SK-N-SH treated with all-trans-retinoic acid at 6 μM for 48 hours (cell line): ENCODE measurements around the gene BCL7B.
"Not testable (repeated sequence)": the region's sequence is repeated elsewhere in the genome, so short reads cannot be mapped to it uniquely, and the experiment has no call there.

Source experiments
- ATAC-seq: fragments of 200-7000 bp; cut with Tn5 transposase; 3 replicates; pipeline ENCODE4 v1.9.1; 2020; ENCODE audit warnings: mild to moderate bottlenecking, moderate library complexity
- ARNTL ChIP-seq: fragments of 450-650 bp; formaldehyde crosslinking; IDR thresholded peaks from 2 replicates; pipeline ENCODE4 v1.5.0; 2020; ENCODE audit warnings: low read depth, mild to moderate bottlenecking, moderate library complexity, borderline replicate concordance
- BACH2 ChIP-seq: fragments of 250-450 bp; sonication (Bioruptor Pico); IDR thresholded peaks from 2 replicates; pipeline ENCODE4 v1.9.0; 2021; ENCODE audit warnings: mild to moderate bottlenecking, borderline replicate concordance
- CSDC2 ChIP-seq: fragments of 250-450 bp; sonication (Bioruptor Pico); IDR thresholded peaks from 2 replicates; pipeline ENCODE4 v1.5.0; 2020; ENCODE audit warnings: mild to moderate bottlenecking, moderate library complexity
- CSRNP3 ChIP-seq: fragments of 250-450 bp; sonication (Bioruptor Pico); IDR thresholded peaks from 2 replicates; pipeline ENCODE4 v1.5.1; 2021; ENCODE audit warnings: mild to moderate bottlenecking, moderate library complexity
- ESRRG ChIP-seq: fragments of 250-450 bp; sonication (Bioruptor Pico); IDR thresholded peaks from 2 replicates; pipeline ENCODE4 v1.6.1; 2021; ENCODE audit warnings: mild to moderate bottlenecking
- GLIS3 ChIP-seq: fragments of 250-450 bp; sonication (Bioruptor Pico); IDR thresholded peaks from 2 replicates; pipeline ENCODE4 v1.5.0; 2020; ENCODE audit warnings: mild to moderate bottlenecking, moderate library complexity
- OSR1 ChIP-seq: fragments of 250-450 bp; sonication (Bioruptor Pico); IDR thresholded peaks from 2 replicates; pipeline ENCODE4 v1.8.0; 2022; ENCODE audit warnings: moderate library complexity, mild to moderate bottlenecking, inconsistent platforms
- PPARA ChIP-seq: fragments of 250-450 bp; sonication (Bioruptor Pico); IDR thresholded peaks from 2 replicates; pipeline ENCODE4 v1.5.0; 2020; ENCODE audit warnings: mild to moderate bottlenecking, borderline replicate concordance
- RARB ChIP-seq: fragments of 250-450 bp; sonication (Bioruptor Pico); IDR thresholded peaks from 2 replicates; pipeline ENCODE4 v1.8.0; 2021; ENCODE audit warnings: mild to moderate bottlenecking, moderate library complexity
- TCF4 ChIP-seq: fragments of 250-450 bp; sonication (Bioruptor Pico); IDR thresholded peaks from 2 replicates; pipeline ENCODE4 v1.8.0; 2021; ENCODE audit warnings: mild to moderate bottlenecking, moderate library complexity, borderline replicate concordance
- ZC3H10 ChIP-seq: fragments of 250-450 bp; sonication (Bioruptor Pico); IDR thresholded peaks from 2 replicates; pipeline ENCODE4 v1.5.1; 2021; ENCODE audit warnings: mild to moderate bottlenecking, moderate library complexity
- ZFP3 ChIP-seq: fragments of 250-450 bp; sonication (Bioruptor Pico); IDR thresholded peaks from 2 replicates; pipeline ENCODE4 v1.5.0; 2020; ENCODE audit warnings: mild to moderate bottlenecking, moderate library complexity
- ZNF70 ChIP-seq: fragments of 450-650 bp; formaldehyde crosslinking; IDR thresholded peaks from 2 replicates; pipeline ENCODE4 v1.5.0; 2020; ENCODE audit warnings: mild to moderate bottlenecking, moderate library complexity
- TF ChIP-seq, protein P1 (sequence below): fragments of 250-450 bp; sonication (Bioruptor Pico); IDR thresholded peaks from 2 replicates; pipeline ENCODE4 v1.8.0; 2020; ENCODE audit warnings: mild to moderate bottlenecking, moderate library complexity, borderline replicate concordance
- TF ChIP-seq, protein P2 (sequence below): fragments of 250-450 bp; sonication (Bioruptor Pico); IDR thresholded peaks from 2 replicates; pipeline ENCODE4 v1.5.0; 2020; ENCODE audit warnings: mild to moderate bottlenecking, moderate library complexity

Gene BCL7B

GRCh38 chr7:73539709-73540108, 17.8 kb downstream of the BCL7B start:
- ATAC-seq: no peak
- TF ChIP-seq ZNF70 (no peak), CSRNP3 (CRISPR knock-in tag) (no peak), RARB (CRISPR knock-in tag) (no peak), BACH2 (CRISPR knock-in tag) (no peak), TCF4 (no peak), PPARA (CRISPR knock-in tag) (no peak), ARNTL (no peak), OSR1 (CRISPR knock-in tag) (no peak), ZC3H10 (CRISPR knock-in tag) (no peak)
- TF ChIP-seq, protein P1, sequence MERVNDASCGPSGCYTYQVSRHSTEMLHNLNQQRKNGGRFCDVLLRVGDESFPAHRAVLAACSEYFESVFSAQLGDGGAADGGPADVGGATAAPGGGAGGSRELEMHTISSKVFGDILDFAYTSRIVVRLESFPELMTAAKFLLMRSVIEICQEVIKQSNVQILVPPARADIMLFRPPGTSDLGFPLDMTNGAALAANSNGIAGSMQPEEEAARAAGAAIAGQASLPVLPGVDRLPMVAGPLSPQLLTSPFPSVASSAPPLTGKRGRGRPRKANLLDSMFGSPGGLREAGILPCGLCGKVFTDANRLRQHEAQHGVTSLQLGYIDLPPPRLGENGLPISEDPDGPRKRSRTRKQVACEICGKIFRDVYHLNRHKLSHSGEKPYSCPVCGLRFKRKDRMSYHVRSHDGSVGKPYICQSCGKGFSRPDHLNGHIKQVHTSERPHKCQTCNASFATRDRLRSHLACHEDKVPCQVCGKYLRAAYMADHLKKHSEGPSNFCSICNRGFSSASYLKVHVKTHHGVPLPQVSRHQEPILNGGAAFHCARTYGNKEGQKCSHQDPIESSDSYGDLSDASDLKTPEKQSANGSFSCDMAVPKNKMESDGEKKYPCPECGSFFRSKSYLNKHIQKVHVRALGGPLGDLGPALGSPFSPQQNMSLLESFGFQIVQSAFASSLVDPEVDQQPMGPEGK (CRISPR knock-in tag): no peak
- TF ChIP-seq, protein P2, sequence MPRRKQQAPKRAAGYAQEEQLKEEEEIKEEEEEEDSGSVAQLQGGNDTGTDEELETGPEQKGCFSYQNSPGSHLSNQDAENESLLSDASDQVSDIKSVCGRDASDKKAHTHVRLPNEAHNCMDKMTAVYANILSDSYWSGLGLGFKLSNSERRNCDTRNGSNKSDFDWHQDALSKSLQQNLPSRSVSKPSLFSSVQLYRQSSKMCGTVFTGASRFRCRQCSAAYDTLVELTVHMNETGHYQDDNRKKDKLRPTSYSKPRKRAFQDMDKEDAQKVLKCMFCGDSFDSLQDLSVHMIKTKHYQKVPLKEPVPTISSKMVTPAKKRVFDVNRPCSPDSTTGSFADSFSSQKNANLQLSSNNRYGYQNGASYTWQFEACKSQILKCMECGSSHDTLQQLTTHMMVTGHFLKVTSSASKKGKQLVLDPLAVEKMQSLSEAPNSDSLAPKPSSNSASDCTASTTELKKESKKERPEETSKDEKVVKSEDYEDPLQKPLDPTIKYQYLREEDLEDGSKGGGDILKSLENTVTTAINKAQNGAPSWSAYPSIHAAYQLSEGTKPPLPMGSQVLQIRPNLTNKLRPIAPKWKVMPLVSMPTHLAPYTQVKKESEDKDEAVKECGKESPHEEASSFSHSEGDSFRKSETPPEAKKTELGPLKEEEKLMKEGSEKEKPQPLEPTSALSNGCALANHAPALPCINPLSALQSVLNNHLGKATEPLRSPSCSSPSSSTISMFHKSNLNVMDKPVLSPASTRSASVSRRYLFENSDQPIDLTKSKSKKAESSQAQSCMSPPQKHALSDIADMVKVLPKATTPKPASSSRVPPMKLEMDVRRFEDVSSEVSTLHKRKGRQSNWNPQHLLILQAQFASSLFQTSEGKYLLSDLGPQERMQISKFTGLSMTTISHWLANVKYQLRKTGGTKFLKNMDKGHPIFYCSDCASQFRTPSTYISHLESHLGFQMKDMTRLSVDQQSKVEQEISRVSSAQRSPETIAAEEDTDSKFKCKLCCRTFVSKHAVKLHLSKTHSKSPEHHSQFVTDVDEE: no peak

GRCh38 chr7:73538510-73538909, 19.0 kb downstream of the BCL7B start:
- ATAC-seq: not testable (repeated sequence)

- ATAC-seq: no peak; the same call in 2 of the 3 replicates
- TF ChIP-seq ESRRG (CRISPR knock-in tag): no peak
Measured at GRCh38 chr7:73537051-73537450, 20.4 kb downstream of the BCL7B start.

GRCh38 chr7:73536479-73536878, 21.0 kb downstream of the BCL7B start:
- TF ChIP-seq, protein P1 (CRISPR knock-in tag): no peak
- TF ChIP-seq, protein P2: no peak
- TF ChIP-seq OSR1 (CRISPR knock-in tag): no peak
- TF ChIP-seq PPARA (CRISPR knock-in tag): no peak
- TF ChIP-seq ZFP3 (CRISPR knock-in tag): no peak
- no peak for TF ChIP-seq ESRRG (CRISPR knock-in tag)
- TF ChIP-seq CSDC2 (CRISPR knock-in tag): no peak
- no peak for TF ChIP-seq RARB (CRISPR knock-in tag)
- no peak for TF ChIP-seq GLIS3
- no peak for TF ChIP-seq ZNF70
- TF ChIP-seq, all 23 proteins: peak for 0
- ATAC-seq: no peak

DNA sequence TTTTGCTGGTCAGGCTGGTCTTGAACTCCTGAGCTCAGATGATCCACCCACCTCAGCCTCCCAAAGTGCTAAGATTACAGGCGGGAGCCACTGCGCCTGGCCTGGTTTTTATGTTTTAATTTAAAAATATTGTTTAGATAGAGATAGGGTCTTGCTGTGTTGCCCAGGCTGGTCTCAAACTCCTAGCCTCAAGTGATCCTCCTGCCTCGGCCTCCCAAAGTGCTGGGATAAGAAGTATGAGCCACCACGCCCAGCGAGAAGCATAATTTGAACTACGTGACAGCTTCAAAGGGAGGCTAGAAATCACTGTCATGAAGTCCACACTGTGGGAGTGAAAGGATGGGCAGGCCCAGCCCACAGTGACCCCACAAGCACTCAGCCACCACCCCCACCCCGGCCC, 21.6 kb downstream of the BCL7B start:
- not testable (repeated sequence) for ATAC-seq
